Hematopoietic multipotent progenitor cell (in vitro differentiated cells): Measurements from ENCODE around the gene KLHL5. TPM values are rescaled to one million over a fixed set of nuclear protein-coding genes. Genes with fewer than 3 reads are reported as not detected.

Experiments used
- DNase-seq, 3 donors: peaks; one replicate each; pipeline ENCODE4 v3.0.0-alpha.2; 2011 to 2015; ENCODE audit warnings: low read depth in 2 of 3, low spot score in 2 of 3
- total RNA-seq: library from RNA; depleted of rRNA; stranded (reverse); fragments of >200 nt; gene quantifications from one replicate; pipeline ENCODE4 v1.2.3, GENCODE V29; 2012

Gene KLHL5
- total RNA-seq, 1 donor, result 34.2 TPM

DNA sequence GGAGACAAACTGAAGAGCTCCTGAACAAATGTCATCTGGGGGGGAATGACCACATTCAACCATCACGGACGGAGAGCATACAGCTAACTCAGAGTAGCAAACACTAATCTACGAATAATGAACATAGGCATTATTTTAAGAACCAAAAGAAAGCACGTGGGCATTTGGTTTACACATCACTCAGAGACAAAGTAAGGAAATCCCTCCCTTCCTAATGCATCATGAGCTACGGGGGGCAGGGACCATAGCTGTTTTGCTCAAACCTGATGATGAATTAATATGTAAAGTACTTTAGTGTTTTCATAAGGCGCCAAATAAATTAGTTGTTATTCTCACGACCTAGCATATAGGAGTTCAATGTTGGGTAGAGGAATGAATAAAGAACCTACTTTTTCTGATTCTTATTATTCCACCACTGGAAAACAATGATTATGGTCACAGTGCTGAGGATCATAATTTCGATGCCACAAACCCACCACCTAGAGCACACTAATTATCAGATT is 18.1 kb upstream of the KLHL5 start:
- DNase-seq, result peak in 1 of 3 donors; percentile 66

- peak; percentile 84 to 98 (median 97) for DNase-seq
Measured at GRCh38 chr4:39044364-39044955, 17.6 kb upstream of the KLHL5 start.

GRCh38 chr4:39044956-39045826 is 16.8 kb upstream of the KLHL5 start:
- peak in 2 of 3 donors; percentile 57 to 69 for DNase-seq

GRCh38 chr4:39045827-39046221 is 16.2 kb upstream of the KLHL5 start:
- DNase-seq, result peak in 1 of 3 donors; percentile 46

DNA sequence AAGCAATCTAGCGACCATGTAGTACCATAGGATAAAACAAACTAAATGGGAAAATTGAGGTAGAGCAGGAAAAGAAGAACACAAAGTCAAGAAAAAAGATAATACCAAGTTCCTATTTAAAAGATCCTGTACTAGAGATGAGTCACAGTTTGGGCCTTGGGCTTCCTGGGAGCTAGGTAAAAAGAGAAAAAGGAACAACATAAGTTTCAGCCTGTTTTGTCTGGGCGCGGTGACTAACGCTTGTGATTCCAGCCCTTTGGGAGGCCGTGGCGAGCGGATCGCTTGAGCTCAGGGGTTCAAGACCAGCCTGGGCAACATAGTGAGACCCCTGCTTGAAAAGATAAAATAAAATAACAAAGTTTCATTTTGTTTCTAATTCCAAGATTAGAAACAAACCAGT is 15.8 kb upstream of the KLHL5 start:
- DNase-seq, result no peak

DNA sequence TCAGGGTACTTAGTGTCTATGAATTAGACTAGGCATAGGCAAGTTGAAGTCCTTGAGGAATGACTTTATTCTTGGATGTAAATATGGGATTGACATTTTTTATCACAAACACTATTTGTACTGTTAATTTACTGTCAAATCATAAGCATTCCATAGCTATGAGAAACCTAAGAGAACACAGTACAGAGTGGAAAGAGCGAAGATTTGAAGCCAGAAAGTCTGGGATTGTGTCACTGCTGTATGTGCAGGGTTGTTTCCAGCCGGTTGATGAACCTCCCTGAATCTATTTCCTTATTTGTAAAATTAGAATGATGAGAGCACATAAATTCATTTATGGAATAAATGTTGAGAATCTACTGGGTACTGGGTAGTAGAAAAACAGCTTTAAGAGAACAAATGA is 14.4 kb upstream of the KLHL5 start:
- no peak for DNase-seq

- peak in 1 of 3 donors; percentile 25 for DNase-seq
Measured at GRCh38 chr4:39048311-39048710, 13.7 kb upstream of the KLHL5 start.

DNA sequence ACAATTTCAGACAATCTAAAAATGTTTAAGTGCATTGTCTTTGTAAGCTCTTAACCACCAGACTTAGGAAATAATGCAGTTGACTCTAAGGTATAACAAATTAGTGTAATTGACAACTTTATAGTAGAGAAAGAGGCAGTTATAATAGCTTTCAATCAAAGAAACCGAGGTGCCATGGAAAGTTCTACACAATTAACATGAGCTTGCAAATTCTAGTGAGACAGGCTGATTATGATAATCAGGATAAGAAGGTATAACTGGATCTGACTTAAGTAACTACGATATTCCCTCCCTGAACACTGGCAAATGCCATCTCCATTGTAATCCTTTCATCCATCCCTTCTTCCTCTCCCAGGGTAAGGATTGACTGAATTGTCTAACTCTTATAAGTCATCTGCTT is 11.4 kb upstream of the KLHL5 start:
- no peak for DNase-seq

GRCh38 chr4:39051492-39051891 is 10.5 kb upstream of the KLHL5 start:
- no peak for DNase-seq

GRCh38 chr4:39053983-39054382 is 8.0 kb upstream of the KLHL5 start:
- no peak for DNase-seq

GRCh38 chr4:39054497-39054896 is 7.5 kb upstream of the KLHL5 start:
- no peak for DNase-seq

DNA sequence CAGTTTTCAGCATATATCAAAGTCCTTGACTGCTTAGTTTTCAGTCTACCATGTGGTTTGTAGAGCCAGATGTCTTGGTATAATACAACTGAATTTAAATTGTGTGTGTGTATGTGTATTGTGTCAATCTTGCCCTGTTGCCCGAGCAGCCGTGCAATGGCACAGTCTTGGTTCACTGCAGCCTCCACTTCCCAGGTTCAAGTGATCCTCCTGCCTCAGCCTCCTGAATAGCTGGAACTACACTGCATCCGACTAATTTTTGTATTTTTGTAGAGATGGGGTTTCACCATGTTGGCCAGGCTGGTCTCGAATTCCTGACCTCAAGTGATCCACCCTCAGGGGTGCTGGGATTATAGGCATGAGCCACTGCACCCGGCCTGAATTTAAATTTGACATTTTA is 6.0 kb upstream of the KLHL5 start:
- DNase-seq, result no peak

DNA sequence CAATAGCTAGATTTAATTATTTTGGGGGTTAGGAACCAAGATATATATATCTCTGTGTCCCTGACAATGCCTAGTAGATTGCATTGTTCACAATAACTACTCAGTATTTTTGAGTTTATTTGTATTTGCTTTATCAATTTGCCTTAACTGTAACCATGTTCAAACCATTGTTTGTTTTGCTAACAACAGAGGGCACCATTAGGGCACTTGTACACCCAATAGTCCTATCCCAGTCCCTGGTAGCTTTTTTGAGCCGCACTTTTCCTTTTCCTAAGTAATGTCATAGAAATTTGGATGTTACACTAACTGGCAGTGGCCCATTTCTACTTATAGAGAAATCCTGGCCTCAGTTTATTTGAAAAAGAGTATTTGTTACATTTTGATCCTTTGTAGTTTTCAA is 575 bp upstream of the KLHL5 start:
- no peak for DNase-seq

GRCh38 chr4:39062770-39063097 is 702 bp downstream of the KLHL5 start:
- no peak for DNase-seq

DNA sequence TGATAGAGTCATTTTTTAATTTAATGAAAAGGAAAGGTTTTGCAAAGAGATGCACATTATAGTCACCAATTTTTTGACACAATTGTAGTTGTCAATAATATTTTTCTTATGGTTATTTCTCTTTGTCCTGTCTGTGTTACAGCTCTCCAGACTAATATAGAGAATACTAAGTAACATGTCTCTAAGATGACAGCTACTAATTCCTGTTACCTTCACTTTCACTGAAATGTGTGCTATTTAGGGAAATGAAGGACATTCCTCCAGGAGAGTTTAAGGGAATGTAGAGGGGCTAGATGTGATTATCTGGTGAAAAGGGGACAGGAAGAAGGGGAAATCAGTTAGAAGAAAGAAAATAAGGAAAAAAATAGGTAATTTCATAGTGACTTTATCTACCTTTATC is 1.4 kb downstream of the KLHL5 start:
- no peak for DNase-seq

DNA sequence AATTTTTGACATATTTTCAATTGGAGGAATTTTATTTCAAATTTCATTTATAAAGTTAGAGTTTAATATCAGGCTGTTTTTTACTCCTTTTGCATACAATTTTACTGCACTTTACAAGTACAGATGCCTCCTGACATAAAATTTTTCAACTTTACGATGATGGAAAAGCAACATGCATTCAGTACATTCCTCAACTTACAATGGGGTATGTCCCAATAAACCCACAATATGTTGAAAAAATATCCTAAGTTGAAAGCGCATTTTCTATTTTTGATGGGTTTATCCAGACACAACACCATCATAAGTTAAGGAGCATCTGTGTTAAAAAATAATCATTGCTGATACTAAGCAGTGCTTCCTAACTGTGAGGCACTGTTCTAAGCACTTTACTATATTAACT is 4.3 kb downstream of the KLHL5 start:
- no peak for DNase-seq

- no peak for DNase-seq
Measured at GRCh38 chr4:39067031-39067430, 5.0 kb downstream of the KLHL5 start.

DNA sequence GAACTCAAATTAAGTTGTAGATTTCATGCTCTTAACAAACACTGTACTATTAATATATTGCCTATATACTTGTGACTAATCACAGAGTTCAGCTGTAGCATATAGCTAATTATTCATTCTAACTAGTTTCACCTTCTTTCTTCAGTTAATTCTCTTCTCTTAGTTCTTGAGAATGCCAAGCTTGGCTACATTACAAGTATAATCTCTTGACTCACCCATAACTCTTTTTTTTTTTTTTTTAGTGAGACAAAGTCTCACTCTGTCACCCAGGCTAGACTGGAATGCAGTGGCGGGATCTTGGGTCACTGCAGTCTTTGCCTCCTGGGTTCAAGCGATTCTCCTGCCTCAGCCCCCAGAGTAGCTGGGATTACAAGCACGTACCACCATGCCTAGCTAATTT is 5.4 kb downstream of the KLHL5 start:
- no peak for DNase-seq

DNA sequence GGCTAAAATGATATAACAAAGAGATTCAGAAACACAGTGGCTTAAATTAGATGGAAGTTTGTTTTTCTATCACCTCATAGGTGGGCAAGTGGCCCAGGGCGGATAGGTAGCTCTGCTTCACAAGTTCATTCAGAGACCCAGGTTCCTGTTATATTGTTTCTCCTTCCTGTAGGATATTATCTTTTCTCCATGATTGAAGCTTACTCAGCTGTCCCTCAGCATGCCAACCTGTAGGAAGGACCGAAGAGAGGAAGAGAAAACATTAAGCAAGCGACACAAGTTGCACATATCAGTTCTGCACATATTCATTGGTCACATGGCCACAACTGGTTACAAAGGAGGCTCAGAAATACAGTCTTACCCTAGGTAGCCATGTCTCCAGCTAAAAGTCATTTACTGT is 6.9 kb downstream of the KLHL5 start:
- DNase-seq, result no peak

DNA sequence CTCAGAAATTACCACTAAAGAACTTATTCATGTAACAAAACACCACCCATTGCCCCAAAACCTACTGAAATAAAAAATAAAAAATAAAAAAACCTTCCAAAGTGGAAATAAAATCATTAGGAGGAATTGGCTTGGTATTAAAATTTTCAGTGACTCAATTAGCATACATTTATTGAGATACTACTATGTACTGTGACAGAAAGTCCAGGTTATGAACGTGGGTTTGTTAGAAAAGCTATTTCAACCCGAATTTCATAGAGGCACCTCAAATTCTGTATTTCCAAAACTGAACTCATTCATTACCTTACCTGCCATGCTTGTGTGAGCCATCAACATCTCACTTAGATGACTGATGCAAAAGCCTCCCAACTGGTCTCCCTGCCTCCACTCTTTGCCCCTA is 16.8 kb downstream of the KLHL5 start:
- DNase-seq, result no peak

- no peak for DNase-seq
Measured at GRCh38 chr4:39083164-39083563, 21.1 kb downstream of the KLHL5 start.

DNA sequence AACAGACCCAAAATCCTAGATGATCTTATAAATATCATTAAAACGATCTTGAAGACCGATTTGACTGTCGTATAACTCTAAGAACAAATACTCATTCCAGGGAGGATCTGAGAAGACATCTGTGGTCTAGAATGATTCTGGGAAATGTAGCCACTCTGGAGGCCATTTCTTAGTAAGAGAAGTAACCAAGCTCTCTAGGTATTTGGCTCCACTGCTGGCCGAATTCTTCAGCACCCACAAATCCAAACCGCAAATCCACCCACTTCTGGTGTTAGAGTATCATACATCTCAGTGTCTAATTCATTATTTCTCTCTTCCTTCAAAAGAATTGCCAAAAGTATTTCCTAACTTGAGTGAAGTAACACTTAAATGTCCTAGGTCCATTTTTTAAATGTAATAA is 23.9 kb downstream of the KLHL5 start:
- DNase-seq, result no peak
